ENCODE measurements around the gene ZNF133.

GRCh38 chr20:18313411-18313810 lies 25.1 kb downstream of the ZNF133 start:
- TF ChIP-seq CTCF (IDR thresholded peaks at IDR 0.05; ENCODE audit: poor library complexity, severe bottlenecking) (no peak), EZH2 (IDR thresholded peaks at IDR 0.05; ENCODE audit: borderline replicate concordance, insufficient read depth, low read length, poor library complexity, severe bottlenecking) (no peak), POLR2AphosphoS5 (IDR thresholded peaks at IDR 0.05) (no peak), EP300 (conservative IDR thresholded peaks at IDR 0.05; ENCODE audit: poor library complexity, severe bottlenecking) (no peak)

Data from neural cell (in vitro differentiated cells).